A673 (cell line): ENCODE data around the gene XDH.

ENCODE experiments used
- CTCF ChIP-seq: fragments of 300-800, 200-600 bp; sonication (generic); conservative IDR thresholded peaks from 2 replicates; pipeline ENCODE4 v1.5.1; 2017; ENCODE audit warnings: low read depth, mild to moderate bottlenecking, antibody characterized with exemption, low read length, moderate library complexity, mixed read lengths
- EZH2 ChIP-seq: fragments of 200-600 bp; sonication (generic); IDR thresholded peaks from 2 replicates; pipeline ENCODE4 v1.6.1; 2017; ENCODE audit warnings: borderline replicate concordance, low read depth, mild to moderate bottlenecking, mixed read lengths, antibody characterized with exemption, low read length; ENCODE audit not compliant: poor library complexity, severe bottlenecking

DNA sequence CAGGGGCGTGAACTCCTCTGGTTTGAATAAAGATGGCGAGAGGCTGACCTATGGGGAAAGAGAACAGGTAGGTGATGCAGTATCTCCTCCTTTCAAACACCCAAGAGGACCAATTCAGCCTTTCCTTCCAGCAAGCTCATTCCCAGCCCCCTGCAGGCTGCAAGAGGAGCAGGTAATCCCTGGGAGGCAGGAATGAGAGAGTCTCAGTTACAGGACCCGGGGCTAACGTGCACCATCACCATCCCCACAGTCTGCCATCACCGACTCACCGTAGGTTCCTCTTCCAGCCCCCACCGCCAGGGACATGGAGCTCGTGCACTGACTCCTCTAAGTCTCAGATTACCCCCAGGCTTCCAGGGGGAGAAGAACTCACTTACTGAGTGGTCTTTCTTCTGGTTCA, 26.7 kb downstream of the XDH start:
- no peak for TF ChIP-seq EZH2
- TF ChIP-seq CTCF: no peak
